Islet precursor cell (in vitro differentiated cells): ENCODE data around the gene SUOX.
"Not testable (repeated sequence)": the region's sequence is repeated elsewhere in the genome, so short reads cannot be mapped to it uniquely, and the experiment has no call there.

Experiments used
- DNase-seq: peaks from one replicate; pipeline ENCODE4 v3.0.0-alpha.2; 2018

Gene SUOX

DNA sequence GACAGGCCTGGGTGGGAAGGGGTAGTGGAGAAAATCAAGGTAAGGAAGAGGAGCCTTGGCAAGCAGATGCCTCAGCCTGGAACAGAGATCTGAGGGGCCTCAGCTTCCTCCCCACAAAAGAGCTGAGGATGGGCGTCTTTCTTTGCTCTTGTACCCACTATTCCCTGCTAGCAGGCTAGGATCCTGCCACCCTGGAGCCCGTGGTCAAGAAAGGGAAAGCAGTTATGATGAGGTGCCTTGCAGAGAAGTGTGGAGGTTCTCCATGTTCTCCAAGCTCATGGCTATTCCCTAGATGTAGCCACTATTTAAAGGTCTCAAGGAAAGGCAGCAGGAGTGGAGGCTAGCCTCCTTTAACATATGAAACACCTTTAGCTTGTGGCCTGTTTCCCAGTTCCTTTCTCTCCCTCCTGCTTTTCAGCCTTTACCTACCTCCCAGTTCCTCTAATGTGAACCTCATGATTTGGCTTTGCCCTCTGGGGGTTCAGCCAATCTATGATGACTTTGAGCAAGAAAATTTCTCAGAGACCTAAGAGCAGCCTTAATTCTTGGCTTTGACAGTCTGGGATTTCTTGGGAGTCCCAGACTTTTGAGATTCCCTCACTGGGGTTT lies 24.9 kb downstream of the SUOX start:
- no peak for DNase-seq

DNA sequence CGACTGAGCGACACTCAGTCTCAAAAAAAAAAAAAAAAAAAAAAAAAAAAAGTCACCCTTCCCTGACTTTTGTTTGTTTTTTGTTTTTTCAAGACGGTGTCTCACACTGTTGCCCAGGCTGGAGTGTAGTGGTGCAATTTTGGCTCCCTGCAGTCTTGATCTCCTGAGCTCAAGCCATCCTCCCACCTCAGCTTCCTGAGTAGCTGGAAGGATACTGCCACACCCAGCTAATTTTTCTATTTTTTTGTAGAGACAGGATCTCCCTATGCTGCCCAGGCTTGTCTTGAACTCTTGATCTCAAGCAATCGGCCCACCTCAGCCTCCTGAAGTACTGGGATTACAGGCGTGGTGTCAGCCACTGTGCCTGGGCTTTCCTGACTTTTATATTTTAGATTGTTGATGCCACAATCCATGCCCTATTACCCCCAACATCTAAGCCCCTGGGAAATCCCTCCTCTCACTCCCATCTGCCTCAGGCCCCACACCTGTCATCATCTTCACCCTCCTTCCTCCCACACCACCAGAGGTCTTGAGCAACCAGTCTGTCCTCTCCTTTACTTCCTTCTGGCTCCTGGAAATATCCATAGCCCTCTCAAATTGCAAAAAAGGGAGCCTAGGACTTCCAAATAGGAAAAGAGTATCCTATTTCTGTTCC lies 31.6 kb downstream of the SUOX start:
- no peak for DNase-seq

DNA sequence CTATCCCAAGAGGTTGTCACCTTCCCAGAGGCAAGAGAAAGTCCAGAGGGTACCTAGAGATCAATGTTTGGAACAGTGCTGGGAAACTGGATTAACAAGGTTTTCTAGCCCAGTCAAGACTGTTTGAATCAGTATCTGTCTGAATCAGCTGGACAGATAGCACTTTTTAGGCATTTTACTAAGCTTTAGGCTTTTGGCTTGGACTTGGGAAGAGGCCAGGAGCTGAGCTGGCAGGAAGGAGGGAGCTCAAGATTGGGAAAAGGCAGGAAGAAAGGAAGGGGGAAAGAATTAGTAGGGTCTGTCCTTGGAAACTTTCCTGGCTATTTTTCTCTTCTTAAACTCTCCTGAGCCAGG lies 32.1 kb downstream of the SUOX start:
- no peak for DNase-seq

DNA sequence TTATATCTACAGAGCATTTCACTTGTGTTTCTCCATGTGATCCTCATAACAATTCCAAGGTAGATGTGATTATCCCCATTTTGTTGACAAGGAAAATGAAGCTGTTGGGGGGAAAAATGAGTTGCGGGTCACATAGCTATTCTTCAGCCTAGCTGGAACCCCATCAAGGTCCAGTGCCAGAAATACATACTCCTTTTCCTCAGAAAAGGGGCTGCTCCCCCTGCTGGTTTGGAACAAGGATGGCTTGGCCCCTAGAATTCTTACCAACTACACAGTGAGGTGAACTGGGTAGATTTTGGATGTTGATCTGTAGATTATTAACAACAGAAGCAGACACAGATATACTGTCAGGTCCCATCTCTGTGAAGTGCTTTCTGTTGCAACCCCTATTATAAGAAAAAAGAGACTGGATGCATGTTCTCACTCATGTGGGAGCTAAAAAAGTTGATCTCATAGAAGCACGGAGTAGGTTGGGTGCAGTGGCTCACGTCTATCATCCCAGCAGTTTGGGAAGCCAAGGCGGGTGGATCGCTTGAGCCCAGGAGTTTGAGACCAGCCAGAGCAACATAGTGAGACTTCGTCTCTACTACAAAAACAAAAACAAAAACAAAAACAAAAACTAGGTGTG lies 32.7 kb downstream of the SUOX start:
- DNase-seq, result peak; percentile 81

DNA sequence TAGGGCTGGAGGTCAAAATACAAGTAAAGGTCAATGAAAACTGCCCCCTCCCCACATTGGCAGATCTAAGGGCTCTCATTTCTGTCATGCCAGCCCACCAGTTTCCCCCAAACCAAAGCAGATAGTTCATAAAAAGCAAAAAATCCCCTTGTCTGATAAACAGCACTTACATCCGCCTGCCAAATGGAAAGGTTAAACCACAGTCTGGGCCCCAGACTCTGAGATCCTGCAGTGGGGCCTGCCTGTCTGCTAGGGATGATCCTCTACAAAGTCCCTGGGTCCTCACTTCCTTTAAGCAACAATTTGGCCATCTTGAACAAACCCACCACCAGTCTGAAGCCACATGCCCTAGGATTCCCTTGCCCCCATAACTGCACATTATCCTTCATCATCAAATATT lies 34.9 kb downstream of the SUOX start:
- no peak for DNase-seq

DNA sequence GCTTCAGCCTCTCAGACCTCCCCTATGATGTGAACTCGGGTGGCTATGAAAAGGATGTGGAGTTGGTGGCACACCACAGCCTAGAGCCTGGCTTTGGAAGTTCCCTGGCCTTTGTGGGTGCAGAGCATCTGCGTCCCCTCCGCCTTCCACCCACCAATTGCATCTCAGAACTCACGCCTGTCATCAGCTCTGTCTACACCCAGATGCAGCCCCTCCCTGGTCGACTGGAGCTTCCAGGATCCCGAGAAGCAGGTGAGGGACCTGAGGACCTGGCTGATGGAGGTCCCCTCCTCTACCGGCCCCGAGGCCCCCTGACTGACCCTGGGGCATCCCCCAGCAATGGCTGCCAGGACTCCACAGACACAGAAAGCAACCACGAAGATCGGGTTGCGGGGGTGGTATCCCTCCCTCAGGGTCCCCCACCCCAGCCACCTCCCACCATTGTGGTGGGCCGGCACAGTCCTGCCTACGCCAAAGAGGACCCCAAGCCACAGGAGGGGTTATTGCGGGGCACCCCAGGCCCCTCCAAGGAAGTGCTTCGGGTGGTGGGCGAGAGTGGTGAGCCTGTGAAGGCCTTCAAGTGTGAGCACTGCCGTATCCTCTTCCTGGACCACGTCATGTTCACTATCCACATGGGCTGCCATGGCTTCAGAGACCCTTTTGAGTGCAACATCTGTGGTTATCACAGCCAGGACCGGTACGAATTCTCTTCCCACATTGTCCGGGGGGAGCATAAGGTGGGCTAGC lies 37.7 kb downstream of the SUOX start:
- DNase-seq, result no peak

DNA sequence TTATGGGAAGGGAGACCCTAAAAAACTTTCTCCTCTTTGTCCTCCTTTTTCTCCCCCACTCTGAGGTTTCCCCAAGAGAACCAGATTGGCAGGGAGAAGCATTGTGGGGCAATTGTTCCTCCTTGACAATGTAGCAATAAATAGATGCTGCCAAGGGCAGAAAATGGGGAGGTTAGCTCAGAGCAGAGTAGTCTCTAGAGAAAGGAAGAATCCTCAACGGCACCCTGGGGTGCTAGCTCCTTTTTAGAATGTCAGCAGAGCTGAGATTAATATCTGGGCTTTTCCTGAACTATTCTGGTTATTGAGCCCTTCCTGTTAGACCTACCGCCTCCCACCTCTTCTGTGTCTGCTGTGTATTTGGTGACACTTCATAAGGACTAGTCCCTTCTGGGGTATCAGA lies 40.1 kb downstream of the SUOX start:
- DNase-seq, result no peak

DNA sequence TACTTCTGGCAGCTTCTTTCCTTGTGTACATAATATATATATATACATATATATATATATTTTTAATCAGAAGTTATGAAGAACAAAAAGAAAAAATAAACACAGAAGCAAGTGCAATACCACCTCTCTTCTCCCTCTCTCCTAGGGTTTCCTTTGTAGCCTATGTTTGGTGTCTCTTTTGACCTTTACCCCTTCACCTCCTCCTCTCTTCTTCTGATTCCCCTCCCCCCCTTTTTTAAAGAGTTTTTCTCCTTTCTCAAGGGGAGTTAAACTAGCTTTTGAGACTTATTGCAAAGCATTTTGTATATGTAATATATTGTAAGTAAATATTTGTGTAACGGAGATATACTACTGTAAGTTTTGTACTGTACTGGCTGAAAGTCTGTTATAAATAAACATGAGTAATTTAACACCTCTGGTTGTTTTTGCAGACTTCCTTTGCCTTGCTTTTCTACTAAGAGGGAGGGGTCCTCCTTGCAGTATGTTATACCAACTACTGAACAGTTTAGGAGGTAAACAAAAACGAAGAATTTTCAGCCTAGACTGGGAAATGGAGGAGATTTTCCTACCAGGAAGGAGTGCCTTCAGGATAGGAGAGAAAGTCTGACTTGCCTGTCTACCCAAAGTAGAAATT lies 41.1 kb downstream of the SUOX start:
- no peak for DNase-seq

DNA sequence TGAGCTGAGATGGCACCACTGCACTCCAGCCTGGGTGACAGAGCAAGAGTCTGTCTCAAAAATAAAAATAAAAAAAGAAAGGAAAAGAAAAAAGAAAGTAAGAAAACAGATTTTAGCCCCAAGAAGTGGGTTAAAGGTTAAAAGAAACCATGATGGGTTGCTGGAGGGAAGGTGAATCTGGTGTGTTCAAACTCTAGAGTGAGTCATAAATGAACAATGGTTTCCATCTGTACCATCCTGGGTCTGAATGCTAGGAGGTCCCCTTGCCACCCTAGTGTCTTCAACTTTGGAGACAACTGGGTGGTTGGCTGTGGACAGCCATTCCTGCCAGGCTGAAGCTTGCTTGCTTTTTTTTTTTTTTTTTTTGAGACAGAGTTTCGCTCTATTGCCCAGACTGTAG lies 43.1 kb downstream of the SUOX start:
- DNase-seq, result no peak

DNA sequence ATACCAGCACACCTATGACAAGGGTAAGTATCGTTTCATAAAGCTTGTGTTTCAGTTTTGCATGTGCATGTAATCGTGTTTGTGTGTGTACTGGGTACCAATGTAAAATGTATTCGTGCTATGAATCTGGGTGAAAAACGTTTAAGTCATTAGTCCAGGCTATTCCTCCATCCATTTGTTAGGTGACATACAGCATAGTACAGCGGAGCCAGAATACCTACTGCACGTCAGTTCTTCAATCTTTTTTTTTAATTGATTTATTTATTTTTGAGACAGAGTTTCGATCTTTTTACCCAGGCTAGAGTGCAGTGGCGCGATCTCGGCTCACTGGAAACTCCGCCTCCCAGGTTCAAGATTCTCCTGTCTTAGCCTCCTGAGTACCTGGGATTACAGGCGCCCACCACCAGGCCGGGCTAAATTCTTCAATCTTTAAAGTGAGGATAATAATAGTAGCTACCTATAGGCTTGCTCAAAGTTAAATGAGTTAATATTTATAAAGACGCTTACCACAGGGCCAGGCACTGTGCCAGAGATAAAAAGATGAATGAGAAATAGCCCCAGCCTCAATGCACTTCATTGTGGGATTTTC lies 44.0 kb downstream of the SUOX start:
- DNase-seq, result peak; percentile 73

DNA sequence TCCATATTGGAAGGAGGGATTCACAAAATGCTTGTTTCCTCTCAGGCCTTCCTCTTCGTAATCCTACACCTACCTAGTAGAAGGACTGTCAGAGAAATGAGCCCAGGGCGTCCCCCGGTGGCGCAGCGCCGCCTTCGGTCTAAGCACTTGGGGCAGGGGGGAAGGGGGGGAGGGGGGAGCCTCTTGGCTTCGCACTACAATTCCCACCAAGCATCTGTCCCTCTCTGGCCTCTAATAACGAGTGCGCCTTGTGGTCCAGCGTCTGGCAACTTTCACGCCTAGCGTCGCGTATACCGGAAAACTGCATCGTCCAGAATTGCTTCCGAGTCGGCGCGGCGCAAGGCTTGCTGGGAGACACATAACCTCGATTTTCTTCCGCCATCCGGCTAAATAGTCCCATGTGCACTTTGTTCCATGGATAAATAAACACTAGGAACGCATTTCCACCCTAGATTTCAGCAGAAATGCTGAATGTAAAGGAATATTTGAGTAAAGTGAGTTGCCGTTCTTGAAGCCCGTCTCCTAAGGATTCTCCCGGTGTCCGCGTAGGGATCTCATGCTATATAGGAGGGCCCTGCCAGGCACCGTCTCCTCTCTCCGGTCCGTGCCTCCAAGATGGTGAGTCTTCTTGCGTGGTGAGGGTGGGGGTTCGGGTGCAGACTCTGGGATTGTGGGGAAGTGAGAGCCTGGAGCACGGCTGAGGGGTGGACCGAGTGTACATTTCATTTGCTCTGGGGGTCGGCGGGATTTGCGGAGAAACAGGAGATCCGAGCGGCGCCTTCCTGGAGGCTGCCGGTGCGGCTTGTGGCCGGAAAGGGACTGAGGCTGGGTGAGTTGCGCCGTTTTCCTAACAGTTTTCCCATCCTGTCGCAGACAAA lies 44.7 kb downstream of the SUOX start, which contains the start of gene RPS26:
RPS26 (plus strand) TSS at position 367 of the 878 bp plus-strand sequence; CDS start at position 616, 249 bp downstream.
- peak; percentile 100 for DNase-seq

DNA sequence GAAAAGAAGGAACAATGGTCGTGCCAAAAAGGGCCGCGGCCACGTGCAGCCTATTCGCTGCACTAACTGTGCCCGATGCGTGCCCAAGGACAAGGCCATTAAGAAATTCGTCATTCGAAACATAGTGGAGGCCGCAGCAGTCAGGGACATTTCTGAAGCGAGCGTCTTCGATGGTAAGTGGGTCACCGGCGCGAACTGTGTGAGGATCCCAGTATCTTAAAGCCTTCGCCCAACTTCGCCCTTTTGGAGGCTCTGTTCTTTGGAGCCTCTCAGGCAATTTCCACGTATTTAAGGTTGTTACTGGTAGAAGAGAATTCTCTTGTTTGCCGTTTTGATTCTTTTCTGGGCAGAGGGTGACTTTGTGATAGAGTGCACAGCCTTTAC lies 45.3 kb downstream of the SUOX start:
- not testable (repeated sequence) for DNase-seq

DNA sequence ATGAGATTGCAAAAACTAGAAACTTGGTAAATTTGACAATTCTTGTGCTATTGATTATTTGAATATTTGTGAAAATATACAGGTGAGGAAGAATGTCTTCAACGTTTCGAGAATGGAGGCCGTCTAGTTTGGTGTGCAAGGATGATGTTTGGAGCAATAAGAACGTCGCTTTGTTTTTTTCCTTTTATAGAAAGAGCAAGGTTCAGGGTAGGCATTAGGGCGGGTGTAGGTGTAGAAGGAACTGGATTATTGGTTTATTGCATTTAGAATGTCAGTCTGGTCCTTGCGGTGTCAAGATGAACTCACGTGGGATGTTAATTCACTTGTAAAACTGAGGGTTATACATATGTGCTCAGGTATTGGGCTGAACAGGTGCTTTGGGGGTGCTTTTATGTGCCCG lies 45.8 kb downstream of the SUOX start:
- DNase-seq, result no peak

DNA sequence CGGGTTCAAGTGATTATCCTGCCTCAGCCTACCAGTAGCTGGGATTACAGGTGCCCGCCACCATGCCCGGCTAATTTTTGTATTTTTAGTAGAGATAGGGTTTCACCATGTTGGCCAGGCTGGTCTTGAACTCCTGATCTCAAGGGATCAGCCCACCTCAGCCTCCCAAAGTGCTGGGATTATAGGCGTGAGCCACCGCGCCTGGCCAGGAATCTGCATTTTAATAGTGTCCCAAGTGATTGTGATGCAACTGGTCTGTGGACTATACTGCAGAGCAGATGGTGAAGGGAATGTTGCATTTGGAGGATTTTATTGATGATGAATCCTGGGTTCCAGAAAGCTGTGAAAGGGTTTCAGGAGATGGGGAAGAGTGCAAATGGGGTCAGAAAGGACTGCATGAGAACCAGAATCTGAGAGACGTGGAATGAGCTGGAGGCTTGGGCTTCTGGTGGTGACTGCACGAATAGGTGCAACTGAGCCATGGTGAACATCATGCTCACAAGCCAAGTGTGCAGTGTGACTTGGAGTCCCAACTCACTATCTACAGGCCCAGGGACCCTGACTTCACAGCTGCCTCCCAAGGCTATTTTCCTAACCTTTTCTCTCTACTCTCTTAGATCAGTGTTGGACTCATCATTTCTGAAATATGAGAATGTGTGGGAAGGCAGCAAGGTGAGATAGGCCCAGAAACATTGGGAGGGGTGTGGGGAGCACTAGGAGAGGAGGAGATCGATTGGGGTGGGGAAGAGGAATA lies 49.1 kb downstream of the SUOX start:
- DNase-seq, result no peak

DNA sequence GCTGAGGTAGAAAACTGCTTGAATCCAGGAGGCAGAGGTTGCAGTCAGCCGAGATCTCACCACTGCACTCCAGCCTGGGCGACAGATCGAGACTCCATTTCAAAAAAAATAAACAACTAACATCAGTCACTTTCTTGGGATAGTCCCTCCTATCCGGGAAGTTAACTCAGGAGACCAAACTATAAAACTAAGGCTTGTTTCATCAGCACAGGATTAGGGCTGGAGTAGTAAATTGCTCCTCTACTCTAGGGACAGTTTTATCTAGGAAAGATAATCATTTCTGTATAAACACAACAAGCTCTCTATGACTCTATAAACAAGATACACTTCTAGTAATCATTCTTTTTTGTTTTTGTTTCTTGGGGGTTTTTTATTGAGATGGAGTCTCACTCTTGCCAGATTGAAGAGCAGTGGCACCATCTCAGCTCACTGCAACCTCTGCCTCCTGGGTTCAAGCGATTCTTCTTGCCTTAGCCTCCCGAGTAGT lies 56.4 kb downstream of the SUOX start:
- DNase-seq, result no peak
